HG03196 (cell line): ENCODE data around the gene KRTAP10-1.

Experiments
- ATAC-seq: cut with Tn5 transposase; IDR thresholded peaks from one replicate; pipeline ENCODE4 v1.9.1; 2021; ENCODE audit not compliant: unreplicated experiment

The KRTAP10-1 gene

GRCh38 chr21:44529503-44530125 lies 10.4 kb downstream of the KRTAP10-1 start:
- no peak for ATAC-seq

GRCh38 chr21:44529011-44529421 lies 11.0 kb downstream of the KRTAP10-1 start:
- no peak for ATAC-seq

GRCh38 chr21:44528634-44528995 lies 11.4 kb downstream of the KRTAP10-1 start:
- no peak for ATAC-seq

- no peak for ATAC-seq
Observed at GRCh38 chr21:44527983-44528633, 11.9 kb downstream of the KRTAP10-1 start.

GRCh38 chr21:44527156-44527982 lies 12.6 kb downstream of the KRTAP10-1 start:
- ATAC-seq = no peak

GRCh38 chr21:44526096-44526997 lies 13.6 kb downstream of the KRTAP10-1 start:
- no peak for ATAC-seq

- no peak for ATAC-seq
Observed at GRCh38 chr21:44525391-44526095, 14.5 kb downstream of the KRTAP10-1 start.

GRCh38 chr21:44524414-44525371 lies 15.3 kb downstream of the KRTAP10-1 start:
- no peak for ATAC-seq

- no peak for ATAC-seq
Observed at GRCh38 chr21:44523567-44524413, 16.2 kb downstream of the KRTAP10-1 start.

- no peak for ATAC-seq
Observed at GRCh38 chr21:44522753-44523204, 17.2 kb downstream of the KRTAP10-1 start.

- ATAC-seq = no peak
Observed at GRCh38 chr21:44521928-44522752, 17.9 kb downstream of the KRTAP10-1 start.

GRCh38 chr21:44521301-44521927 lies 18.6 kb downstream of the KRTAP10-1 start:
- ATAC-seq = no peak

GRCh38 chr21:44520326-44521300 lies 19.4 kb downstream of the KRTAP10-1 start:
- no peak for ATAC-seq

GRCh38 chr21:44519346-44520325 lies 20.4 kb downstream of the KRTAP10-1 start:
- no peak for ATAC-seq

- ATAC-seq = no peak
Observed at GRCh38 chr21:44518686-44519085, 21.3 kb downstream of the KRTAP10-1 start.
